ENCODE results near the gene FLT4. TPM values are rescaled to one million over a fixed set of nuclear protein-coding genes. Genes with fewer than 3 reads are reported as not detected.

Gene FLT4
- total and polyA plus RNA-seq, 8 donors = 0.79 to 6.8 (median 2.1) TPM

GRCh38 chr5:180596115-180596667 lies 53.2 kb downstream of the FLT4 start:
- 84 to 86% methylated on average over 12 of the region's 12 CpGs for whole genome bisulfite sequencing, 2 donors
- Histone ChIP-seq H3K27me3 (no peaks in the 10 kb centered on the region), H3K27ac (peak overlapping the region in 2 of 4 donors; percentile 6 to 58), H3K9me3 (no peaks in the 10 kb centered on the region), H3K4me1 (peaks cover 8 to 12% (median 9%) of the 10 kb centered on the region in 3 donors), H3K36me3 (no peaks in the 10 kb centered on the region), H3K4me3 (no peak overlapping the region)
- intact Hi-C loops (cut with DNase I) = no loop called here
- ATAC-seq (peak; percentile 22 to 53 (median 33)), DNase-seq (peak in 2 of 6 donors; percentile 9 to 69), FAIRE-seq (no peak)
- TF ChIP-seq CTCF (IDR thresholded peaks at IDR 0.05) = no peak

GRCh38 chr5:180595381-180596114 lies 53.9 kb downstream of the FLT4 start:
- ATAC-seq = peak; percentile 79 to 92 (median 85)
- Histone ChIP-seq H3K27ac (peak overlapping the region in 3 of 4 donors; percentile 2 to 58 (median 6)), H3K9me3 (no peaks in the 10 kb centered on the region), H3K4me3 (no peak overlapping the region), H3K36me3 (no peaks in the 10 kb centered on the region), H3K4me1 (peaks cover 9 to 16% (median 11%) of the 10 kb centered on the region in 3 donors), H3K27me3 (peaks cover 0 to 4% (median 0%) of the 10 kb centered on the region in 4 donors)
- intact Hi-C loops (cut with DNase I) = no loop called here
- DNase-seq = peak; percentile 62 to 85 (median 72)
- 33 to 40% methylated on average over 20 to 25 of the region's 25 CpGs for WGBS, 2 donors
- FAIRE-seq = no peak
- TF ChIP-seq CTCF (IDR thresholded peaks at IDR 0.05) = no peak

GRCh38 chr5:180595046-180595379 lies 54.4 kb downstream of the FLT4 start:
- Histone ChIP-seq H3K27me3 (peaks cover 0 to 6% (median 1%) of the 10 kb centered on the region in 4 donors), H3K9me3 (no peaks in the 10 kb centered on the region), H3K4me3 (no peak overlapping the region), H3K27ac (peak overlapping the region in 2 of 4 donors; percentile 6 to 58), H3K36me3 (no peaks in the 10 kb centered on the region), H3K4me1 (peaks cover 9 to 16% (median 11%) of the 10 kb centered on the region in 3 donors)
- no peak for ATAC-seq
- no peak for DNase-seq
- FAIRE-seq = no peak
- 79 to 83% methylated on average over 2 of the region's 2 CpGs for WGBS, 2 donors
- no peak for TF ChIP-seq CTCF (IDR thresholded peaks at IDR 0.05)
- intact Hi-C loops (cut with DNase I) = no loop called here

- no peak for TF ChIP-seq CTCF (IDR thresholded peaks at IDR 0.05)
- Histone ChIP-seq H3K4me1 (peaks cover 9 to 16% (median 11%) of the 10 kb centered on the region in 3 donors), H3K27ac (no peak overlapping the region), H3K9me3 (no peaks in the 10 kb centered on the region), H3K4me3 (no peak overlapping the region), H3K27me3 (peaks cover 0 to 6% (median 3%) of the 10 kb centered on the region in 4 donors), H3K36me3 (no peaks in the 10 kb centered on the region)
- DNase-seq (peak in 1 of 6 donors; percentile 67), ATAC-seq (no peak), FAIRE-seq (no peak)
- intact Hi-C loops (cut with DNase I) = no loop called here
- WGBS, 2 donors = 87 to 92% methylated on average over 17 of the region's 17 CpGs
Observed at GRCh38 chr5:180594311-180595045, 54.9 kb downstream of the FLT4 start.

All from pancreas (tissue), 10 donors.